ENCODE results near the gene GPR6. TPM values are rescaled to one million over a fixed set of nuclear protein-coding genes. Genes with fewer than 3 reads are reported as not detected.

Gene GPR6
- total and polyA plus RNA-seq, 11 donors: not detected

GRCh38 chr6:109958626-109959025 is 19.5 kb upstream of the GPR6 start:
- Histone ChIP-seq H3K27me3 (no peaks in the 10 kb centered on the region), H3K9me3 (peaks cover 0 to 6% (median 0%) of the 10 kb centered on the region in 12 donors), H3K36me3 (no peaks in the 10 kb centered on the region), H3K27ac (no peak overlapping the region), H3K4me3 (no peak overlapping the region), H3K4me1 (no peaks in the 10 kb centered on the region)
- 88 to 100% (median 92%) methylated on average over 1 of the region's 1 CpG for WGBS, 4 donors
- intact Hi-C loops (cut with DNase I): no loop called here
- DNase-seq: no peak
- TF ChIP-seq POLR2A (IDR thresholded peaks at IDR 0.05) (no peak), CTCF (IDR thresholded peaks at IDR 0.05) (no peak)
- no peak for ATAC-seq

- 65 to 93% (median 84%) methylated on average over 5 of the region's 5 CpGs for WGBS, 4 donors
- intact Hi-C loops (cut with DNase I): no loop called here
These were observed 16.5 kb upstream of the GPR6 start for GRCh38 chr6:109961611-109962041.

GRCh38 chr6:109962271-109962670 is 15.8 kb upstream of the GPR6 start:
- Histone ChIP-seq H3K27me3 (no peaks in the 10 kb centered on the region), H3K27ac (no peak overlapping the region), H3K36me3 (no peaks in the 10 kb centered on the region), H3K9me3 (peaks cover 0 to 7% (median 0%) of the 10 kb centered on the region in 12 donors), H3K4me3 (no peak overlapping the region), H3K4me1 (no peaks in the 10 kb centered on the region)
- DNase-seq (no peak), ATAC-seq (no peak)
- intact Hi-C loops (cut with DNase I): no loop called here
- 84 to 87% (median 84%) methylated on average over 5 of the region's 5 CpGs for WGBS, 4 donors
- TF ChIP-seq CTCF (IDR thresholded peaks at IDR 0.05) (no peak), POLR2A (IDR thresholded peaks at IDR 0.05) (no peak)

More at GRCh38 chr6:109961611-109962041, 16.5 kb upstream of the GPR6 start:
- DNase-seq: no peak
- TF ChIP-seq CTCF (IDR thresholded peaks at IDR 0.05) (no peak), POLR2A (IDR thresholded peaks at IDR 0.05) (no peak)
- Histone ChIP-seq H3K4me1 (no peaks in the 10 kb centered on the region), H3K27ac (no peak overlapping the region), H3K36me3 (no peaks in the 10 kb centered on the region), H3K9me3 (peaks cover 0 to 7% (median 0%) of the 10 kb centered on the region in 12 donors), H3K4me3 (no peak overlapping the region), H3K27me3 (no peaks in the 10 kb centered on the region)
- no peak for ATAC-seq

GRCh38 chr6:109963598-109964170 is 14.4 kb upstream of the GPR6 start:
- ATAC-seq (no peak), DNase-seq (no peak)
- Histone ChIP-seq H3K4me1 (no peaks in the 10 kb centered on the region), H3K27ac (no peak overlapping the region), H3K4me3 (no peak overlapping the region), H3K27me3 (no peaks in the 10 kb centered on the region), H3K36me3 (no peaks in the 10 kb centered on the region), H3K9me3 (peaks cover 0 to 7% (median 0%) of the 10 kb centered on the region in 12 donors)
- intact Hi-C loops (cut with DNase I): no loop called here
- WGBS, 4 donors: 83 to 100% (median 88%) methylated on average over 2 of the region's 2 CpGs
- TF ChIP-seq CTCF (IDR thresholded peaks at IDR 0.05): no peak
- no peak for TF ChIP-seq POLR2A (IDR thresholded peaks at IDR 0.05)
